ENCODE measurements around the gene TNFRSF11A.

Gene TNFRSF11A

GRCh38 chr18:62398291-62398690, 73.2 kb downstream of the TNFRSF11A start:
- ChIA-PET CTCF (interaction anchor here (0.7 kb wide), 1 partner anchor 486 kb away, joined by 3 read pairs; no protein-coding TSS in a partner anchor), POLR2A (ENCODE audit: low non-redundant PET) (no interaction called here)
- TF ChIP-seq, protein P1, sequence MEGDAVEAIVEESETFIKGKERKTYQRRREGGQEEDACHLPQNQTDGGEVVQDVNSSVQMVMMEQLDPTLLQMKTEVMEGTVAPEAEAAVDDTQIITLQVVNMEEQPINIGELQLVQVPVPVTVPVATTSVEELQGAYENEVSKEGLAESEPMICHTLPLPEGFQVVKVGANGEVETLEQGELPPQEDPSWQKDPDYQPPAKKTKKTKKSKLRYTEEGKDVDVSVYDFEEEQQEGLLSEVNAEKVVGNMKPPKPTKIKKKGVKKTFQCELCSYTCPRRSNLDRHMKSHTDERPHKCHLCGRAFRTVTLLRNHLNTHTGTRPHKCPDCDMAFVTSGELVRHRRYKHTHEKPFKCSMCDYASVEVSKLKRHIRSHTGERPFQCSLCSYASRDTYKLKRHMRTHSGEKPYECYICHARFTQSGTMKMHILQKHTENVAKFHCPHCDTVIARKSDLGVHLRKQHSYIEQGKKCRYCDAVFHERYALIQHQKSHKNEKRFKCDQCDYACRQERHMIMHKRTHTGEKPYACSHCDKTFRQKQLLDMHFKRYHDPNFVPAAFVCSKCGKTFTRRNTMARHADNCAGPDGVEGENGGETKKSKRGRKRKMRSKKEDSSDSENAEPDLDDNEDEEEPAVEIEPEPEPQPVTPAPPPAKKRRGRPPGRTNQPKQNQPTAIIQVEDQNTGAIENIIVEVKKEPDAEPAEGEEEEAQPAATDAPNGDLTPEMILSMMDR (conservative IDR thresholded peaks at IDR 0.05; ENCODE audit: low read depth) = no peak
- H3K27ac ChIP-seq = no peak overlapping the region
- no peak for DNase-seq (ENCODE audit: low spot score)

- no peak for DNase-seq (ENCODE audit: low spot score)
- CTCF ChIA-PET = no interaction called here
- POLR2A ChIA-PET (ENCODE audit: low non-redundant PET) = no interaction called here
- H3K27ac ChIP-seq = no peak overlapping the region
- TF ChIP-seq, protein P1 (conservative IDR thresholded peaks at IDR 0.05; ENCODE audit: low read depth) = no peak
Measured at GRCh38 chr18:62399276-62399675, 74.2 kb downstream of the TNFRSF11A start.

DNA sequence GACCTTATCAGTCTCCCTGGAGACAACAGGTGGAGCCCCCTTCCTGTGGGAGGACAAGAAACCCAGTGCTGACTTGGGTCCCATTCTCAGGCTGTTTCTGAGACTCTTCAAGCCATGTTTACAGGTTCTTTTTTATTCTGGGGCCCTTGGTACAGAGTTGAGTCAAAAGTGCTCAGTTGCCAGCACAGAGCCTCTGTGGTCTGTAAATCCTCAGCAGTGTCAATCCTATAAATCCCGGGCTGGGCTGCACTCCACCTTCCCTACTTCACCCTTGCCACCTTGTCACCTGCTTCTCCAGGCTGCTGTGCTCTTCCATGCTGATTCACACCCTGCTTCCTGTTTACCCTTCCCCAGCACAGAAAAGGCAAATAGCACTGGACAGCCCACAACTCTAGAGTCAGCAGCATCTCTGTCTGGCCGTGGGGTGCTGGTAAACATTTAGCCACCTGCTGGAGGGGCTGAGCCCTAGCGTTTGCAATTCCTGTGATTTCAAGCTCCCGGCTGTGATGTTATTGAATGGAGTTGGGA, 74.7 kb downstream of the TNFRSF11A start:
- ChIA-PET CTCF (no interaction called here), POLR2A (ENCODE audit: low non-redundant PET) (interaction anchor here (0.5 kb wide), 1 partner anchor 14 kb away, joined by 7 read pairs; no protein-coding TSS in a partner anchor)
- no peak overlapping the region for H3K27ac ChIP-seq
- TF ChIP-seq, protein P1 (conservative IDR thresholded peaks at IDR 0.05; ENCODE audit: low read depth) = no peak
- no peak for DNase-seq (ENCODE audit: low spot score)

GRCh38 chr18:62400916-62401315, 75.8 kb downstream of the TNFRSF11A start:
- no peak overlapping the region for H3K27ac ChIP-seq
- DNase-seq (ENCODE audit: low spot score) = no peak
- ChIA-PET POLR2A (ENCODE audit: low non-redundant PET) (no interaction called here), CTCF (no interaction called here)
- TF ChIP-seq, protein P1 (conservative IDR thresholded peaks at IDR 0.05; ENCODE audit: low read depth) = no peak

DNA sequence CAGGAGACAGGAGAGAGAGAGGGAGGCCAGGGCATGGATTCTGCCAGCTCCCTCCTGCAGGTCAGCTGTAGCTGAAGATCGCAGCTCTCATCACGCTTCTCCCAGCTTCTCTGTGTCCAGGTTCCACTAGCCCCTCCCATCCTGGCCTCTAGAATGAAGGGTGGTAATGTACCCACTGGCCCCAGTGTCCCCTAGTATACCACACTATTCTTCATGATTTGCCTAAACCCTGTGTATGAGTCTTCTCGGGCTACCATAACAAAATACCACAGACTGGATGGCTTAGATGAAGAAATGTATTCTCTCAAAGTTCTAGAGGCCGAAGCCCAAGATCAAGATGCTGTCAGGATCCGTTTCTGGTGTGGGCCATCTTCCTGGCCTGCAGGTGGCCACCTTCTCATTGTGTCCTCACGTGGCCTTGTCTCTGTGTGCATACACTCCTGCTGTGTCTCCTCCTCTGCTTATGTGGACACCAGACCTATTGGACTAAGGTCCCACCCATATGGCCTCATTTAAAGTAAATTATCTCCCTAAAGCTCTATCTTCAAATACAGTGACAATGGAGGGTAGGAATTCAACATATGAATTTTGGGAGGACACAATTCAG, 77.3 kb downstream of the TNFRSF11A start:
- no peak overlapping the region for H3K27ac ChIP-seq
- ChIA-PET POLR2A (ENCODE audit: low non-redundant PET) (no interaction called here), CTCF (no interaction called here)
- TF ChIP-seq, protein P1 (conservative IDR thresholded peaks at IDR 0.05; ENCODE audit: low read depth) = no peak
- DNase-seq (ENCODE audit: low spot score) = no peak

DNA sequence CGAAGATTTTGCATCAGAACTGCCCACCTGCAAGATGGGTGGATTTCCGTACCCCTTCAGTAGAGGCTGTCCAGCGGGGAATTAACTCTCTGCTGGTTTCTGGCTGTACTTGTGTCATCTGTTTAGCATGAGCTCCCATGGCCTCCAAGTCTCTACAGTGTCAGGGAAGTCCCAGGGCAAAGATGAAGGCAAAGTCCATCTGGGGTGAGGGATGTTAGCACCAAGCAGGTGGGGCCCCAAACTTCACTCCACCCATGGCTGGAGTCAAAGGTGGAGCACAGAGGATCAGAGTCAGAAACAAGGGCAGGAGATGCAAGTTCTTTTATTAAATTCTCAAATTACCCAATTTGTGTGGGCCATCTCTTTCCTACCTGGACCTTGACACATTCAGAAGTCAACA, 78.0 kb downstream of the TNFRSF11A start:
- TF ChIP-seq, protein P1 (conservative IDR thresholded peaks at IDR 0.05; ENCODE audit: low read depth) = no peak
- DNase-seq (ENCODE audit: low spot score) = no peak
- ChIA-PET POLR2A (ENCODE audit: low non-redundant PET) (no interaction called here), CTCF (no interaction called here)
- no peak overlapping the region for H3K27ac ChIP-seq

Data from RWPE1 (cell line).